B cell (primary cell): ENCODE results near the gene BLTP2.

Source experiments
- CTCF ChIP-seq: fragments of 200-600 bp; IDR thresholded peaks from one replicate; pipeline ENCODE4 v1.8.0; 2022; ENCODE audit warnings: antibody characterized with exemption, mild to moderate bottlenecking
- EZH2 ChIP-seq: IDR thresholded peaks from 2 replicates; pipeline ENCODE4 v1.6.1; 2012; ENCODE audit warnings: borderline replicate concordance, low read depth, mild to moderate bottlenecking, moderate library complexity, low read length; ENCODE audit not compliant: insufficient read depth, poor library complexity, severe bottlenecking

- no peak for TF ChIP-seq CTCF
- TF ChIP-seq EZH2: no peak
Observed at GRCh38 chr17:28618464-28618863, 26.5 kb downstream of the BLTP2 start.
